ENCODE measurements around the gene CUBN.

CUBN gene

GRCh38 chr10:17075533-17076359 lies 53.9 kb downstream of the CUBN start:
- no peak overlapping the region for H3K9ac ChIP-seq (ENCODE audit: low read length)
- no peaks in the 10 kb centered on the region for H3K9me3 ChIP-seq (ENCODE audit: control insufficient read depth, low read length)
- H3K4me3 ChIP-seq (ENCODE audit: low read length) = no peak overlapping the region
- no peaks in the 10 kb centered on the region for H3K36me3 ChIP-seq (ENCODE audit: control insufficient read depth, insufficient read depth, low read length)
- H3K4me1 ChIP-seq (ENCODE audit: control insufficient read depth, insufficient read depth, low read length) = no peaks in the 10 kb centered on the region
- no peaks in the 10 kb centered on the region for H3K27me3 ChIP-seq (ENCODE audit: control insufficient read depth, insufficient read depth, low read length)

GRCh38 chr10:17074541-17074847 lies 55.1 kb downstream of the CUBN start:
- Histone ChIP-seq H3K9me3 (ENCODE audit: control insufficient read depth, low read length) (no peaks in the 10 kb centered on the region), H3K27me3 (ENCODE audit: control insufficient read depth, insufficient read depth, low read length) (no peaks in the 10 kb centered on the region), H3K4me3 (ENCODE audit: low read length) (no peak overlapping the region), H3K4me1 (ENCODE audit: control insufficient read depth, insufficient read depth, low read length) (no peaks in the 10 kb centered on the region), H3K9ac (ENCODE audit: low read length) (no peak overlapping the region), H3K36me3 (ENCODE audit: control insufficient read depth, insufficient read depth, low read length) (no peaks in the 10 kb centered on the region)

GRCh38 chr10:17073725-17074540 lies 55.7 kb downstream of the CUBN start:
- no peaks in the 10 kb centered on the region for H3K4me1 ChIP-seq (ENCODE audit: control insufficient read depth, insufficient read depth, low read length)
- H3K4me3 ChIP-seq (ENCODE audit: low read length) = no peak overlapping the region
- no peaks in the 10 kb centered on the region for H3K9me3 ChIP-seq (ENCODE audit: control insufficient read depth, low read length)
- H3K27me3 ChIP-seq (ENCODE audit: control insufficient read depth, insufficient read depth, low read length) = no peaks in the 10 kb centered on the region
- no peak overlapping the region for H3K9ac ChIP-seq (ENCODE audit: low read length)
- no peaks in the 10 kb centered on the region for H3K36me3 ChIP-seq (ENCODE audit: control insufficient read depth, insufficient read depth, low read length)

GRCh38 chr10:17068953-17069352 lies 60.7 kb downstream of the CUBN start:
- Histone ChIP-seq H3K4me1 (ENCODE audit: control insufficient read depth, insufficient read depth, low read length) (no peaks in the 10 kb centered on the region), H3K4me3 (ENCODE audit: low read length) (no peak overlapping the region), H3K36me3 (ENCODE audit: control insufficient read depth, insufficient read depth, low read length) (no peaks in the 10 kb centered on the region), H3K27me3 (ENCODE audit: control insufficient read depth, insufficient read depth, low read length) (no peaks in the 10 kb centered on the region), H3K9me3 (ENCODE audit: control insufficient read depth, low read length) (no peaks in the 10 kb centered on the region), H3K9ac (ENCODE audit: low read length) (no peak overlapping the region)

- H3K27me3 ChIP-seq (ENCODE audit: control insufficient read depth, insufficient read depth, low read length) = no peaks in the 10 kb centered on the region
- H3K4me3 ChIP-seq (ENCODE audit: low read length) = no peak overlapping the region
- H3K9ac ChIP-seq (ENCODE audit: low read length) = no peak overlapping the region
- no peaks in the 10 kb centered on the region for H3K4me1 ChIP-seq (ENCODE audit: control insufficient read depth, insufficient read depth, low read length)
- no peaks in the 10 kb centered on the region for H3K36me3 ChIP-seq (ENCODE audit: control insufficient read depth, insufficient read depth, low read length)
- H3K9me3 ChIP-seq (ENCODE audit: control insufficient read depth, low read length) = no peaks in the 10 kb centered on the region
Observed at GRCh38 chr10:17067376-17068264, 62.0 kb downstream of the CUBN start.

GRCh38 chr10:17066807-17067206 lies 62.8 kb downstream of the CUBN start:
- H3K9ac ChIP-seq (ENCODE audit: low read length) = no peak overlapping the region
- no peak overlapping the region for H3K4me3 ChIP-seq (ENCODE audit: low read length)
- no peaks in the 10 kb centered on the region for H3K9me3 ChIP-seq (ENCODE audit: control insufficient read depth, low read length)
- H3K36me3 ChIP-seq (ENCODE audit: control insufficient read depth, insufficient read depth, low read length) = no peaks in the 10 kb centered on the region
- H3K4me1 ChIP-seq (ENCODE audit: control insufficient read depth, insufficient read depth, low read length) = no peaks in the 10 kb centered on the region
- no peaks in the 10 kb centered on the region for H3K27me3 ChIP-seq (ENCODE audit: control insufficient read depth, insufficient read depth, low read length)

GRCh38 chr10:17066000-17066399 lies 63.6 kb downstream of the CUBN start:
- H3K4me1 ChIP-seq (ENCODE audit: control insufficient read depth, insufficient read depth, low read length) = no peaks in the 10 kb centered on the region
- no peak overlapping the region for H3K4me3 ChIP-seq (ENCODE audit: low read length)
- H3K36me3 ChIP-seq (ENCODE audit: control insufficient read depth, insufficient read depth, low read length) = no peaks in the 10 kb centered on the region
- H3K9me3 ChIP-seq (ENCODE audit: control insufficient read depth, low read length) = no peaks in the 10 kb centered on the region
- no peak overlapping the region for H3K9ac ChIP-seq (ENCODE audit: low read length)
- H3K27me3 ChIP-seq (ENCODE audit: control insufficient read depth, insufficient read depth, low read length) = no peaks in the 10 kb centered on the region

- Histone ChIP-seq H3K4me1 (ENCODE audit: control insufficient read depth, insufficient read depth, low read length) (no peaks in the 10 kb centered on the region), H3K9ac (ENCODE audit: low read length) (no peak overlapping the region), H3K4me3 (ENCODE audit: low read length) (no peak overlapping the region), H3K9me3 (ENCODE audit: control insufficient read depth, low read length) (no peaks in the 10 kb centered on the region), H3K27me3 (ENCODE audit: control insufficient read depth, insufficient read depth, low read length) (no peaks in the 10 kb centered on the region), H3K36me3 (ENCODE audit: control insufficient read depth, insufficient read depth, low read length) (no peaks in the 10 kb centered on the region)
Observed at GRCh38 chr10:17065273-17065672, 64.3 kb downstream of the CUBN start.

- Histone ChIP-seq H3K36me3 (ENCODE audit: control insufficient read depth, insufficient read depth, low read length) (no peaks in the 10 kb centered on the region), H3K9me3 (ENCODE audit: control insufficient read depth, low read length) (no peaks in the 10 kb centered on the region), H3K9ac (ENCODE audit: low read length) (no peak overlapping the region), H3K4me3 (ENCODE audit: low read length) (no peak overlapping the region), H3K27me3 (ENCODE audit: control insufficient read depth, insufficient read depth, low read length) (no peaks in the 10 kb centered on the region), H3K4me1 (ENCODE audit: control insufficient read depth, insufficient read depth, low read length) (no peaks in the 10 kb centered on the region)
Observed at GRCh38 chr10:17064435-17064834, 65.2 kb downstream of the CUBN start.

- H3K27me3 ChIP-seq (ENCODE audit: control insufficient read depth, insufficient read depth, low read length) = no peaks in the 10 kb centered on the region
- H3K4me1 ChIP-seq (ENCODE audit: control insufficient read depth, insufficient read depth, low read length) = no peaks in the 10 kb centered on the region
- no peaks in the 10 kb centered on the region for H3K36me3 ChIP-seq (ENCODE audit: control insufficient read depth, insufficient read depth, low read length)
- H3K9ac ChIP-seq (ENCODE audit: low read length) = no peak overlapping the region
- H3K4me3 ChIP-seq (ENCODE audit: low read length) = no peak overlapping the region
- H3K9me3 ChIP-seq (ENCODE audit: control insufficient read depth, low read length) = no peaks in the 10 kb centered on the region
Observed at GRCh38 chr10:17062955-17063484, 66.6 kb downstream of the CUBN start.

- no peaks in the 10 kb centered on the region for H3K36me3 ChIP-seq (ENCODE audit: control insufficient read depth, insufficient read depth, low read length)
Observed at GRCh38 chr10:17062493-17062892, 67.1 kb downstream of the CUBN start.

More at GRCh38 chr10:17062493-17062892, 67.1 kb downstream of the CUBN start:
- Histone ChIP-seq H3K27me3 (ENCODE audit: control insufficient read depth, insufficient read depth, low read length) (no peaks in the 10 kb centered on the region), H3K9me3 (ENCODE audit: control insufficient read depth, low read length) (no peaks in the 10 kb centered on the region), H3K4me3 (ENCODE audit: low read length) (no peak overlapping the region), H3K9ac (ENCODE audit: low read length) (no peak overlapping the region), H3K4me1 (ENCODE audit: control insufficient read depth, insufficient read depth, low read length) (no peaks in the 10 kb centered on the region)
